Heart left ventricle (tissue), 13 donors: ENCODE measurements around the gene GPX3.

Experiments
- POLR2A ChIP-seq, 2 donors: fragments of 450-650 bp; IDR thresholded peaks; one replicate each; pipeline ENCODE4 v1.6.1; 2017; ENCODE audit warnings: antibody characterized with exemption in 2 of 2, mild to moderate bottlenecking in 2 of 2, moderate library complexity in 2 of 2
- TF ChIP-seq, protein P1 (sequence below), 12 donors: fragments of 200-600 bp; sonication (generic) in 4 of 12; IDR thresholded peaks; one replicate each; pipeline versions ENCODE4 v1.5.0 to v1.8.0; 2018 to 2022; ENCODE audit warnings: antibody characterized with exemption in 12 of 12, mild to moderate bottlenecking in 5 of 12
- donor health status: ischemic (EF 13 %, LVEDD 7.1; RV severe dilation, severe dysfunction).
- donor health status: DM: no; HTN: yes; CAD: no.
- donor health status: DM: no; HTN: no; CAD: no.
- donor health status: ischemic (EF 25% LVEDD 6.9; RV normal size, moderate dysfunction).
- donor health status: ischemic (EF 25% LVEDD 5.7; RV mildly dilated, moderate dysfunction).
- donor health status: ischemic (EF 35%, LVEDD 5.7; RV mildly dilated, moderate dysfunction).
- donor health status: nonischemic (EF 11% LVEDD 7.7; RV severe dilation, severe dysfunction).
- donor health status: DM: yes; HTN: yes; CAD: no.
- donor health status: PGD.
- donor health status: ischemic (EF 29% LVEDD 5.4; RV normal size, mild dysfunction).
- donor health status: nonischemic (EF 23%, LVEDD 6.1; RV moderate dilation, normal function).

DNA sequence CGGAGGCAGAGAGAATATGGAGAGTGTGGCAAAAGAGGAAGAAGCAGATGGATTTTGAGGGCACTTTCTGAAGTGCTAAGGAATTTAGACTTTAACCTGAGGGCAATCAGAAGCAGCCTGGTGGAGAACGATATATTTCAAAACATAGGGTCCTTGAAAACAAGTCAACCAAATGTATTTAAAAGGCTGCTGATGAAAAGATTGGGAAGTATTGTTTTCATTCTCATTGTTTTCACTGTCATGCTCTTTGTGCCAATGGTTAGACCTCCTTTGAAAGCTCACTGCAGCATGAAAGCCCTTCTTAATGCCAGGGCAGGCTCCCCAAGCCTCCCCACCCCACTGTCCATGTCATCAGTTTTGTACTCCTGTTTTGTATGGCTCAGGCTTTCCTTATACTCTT, 2.5 kb upstream of the GPX3 start:
- TF ChIP-seq, protein P1, sequence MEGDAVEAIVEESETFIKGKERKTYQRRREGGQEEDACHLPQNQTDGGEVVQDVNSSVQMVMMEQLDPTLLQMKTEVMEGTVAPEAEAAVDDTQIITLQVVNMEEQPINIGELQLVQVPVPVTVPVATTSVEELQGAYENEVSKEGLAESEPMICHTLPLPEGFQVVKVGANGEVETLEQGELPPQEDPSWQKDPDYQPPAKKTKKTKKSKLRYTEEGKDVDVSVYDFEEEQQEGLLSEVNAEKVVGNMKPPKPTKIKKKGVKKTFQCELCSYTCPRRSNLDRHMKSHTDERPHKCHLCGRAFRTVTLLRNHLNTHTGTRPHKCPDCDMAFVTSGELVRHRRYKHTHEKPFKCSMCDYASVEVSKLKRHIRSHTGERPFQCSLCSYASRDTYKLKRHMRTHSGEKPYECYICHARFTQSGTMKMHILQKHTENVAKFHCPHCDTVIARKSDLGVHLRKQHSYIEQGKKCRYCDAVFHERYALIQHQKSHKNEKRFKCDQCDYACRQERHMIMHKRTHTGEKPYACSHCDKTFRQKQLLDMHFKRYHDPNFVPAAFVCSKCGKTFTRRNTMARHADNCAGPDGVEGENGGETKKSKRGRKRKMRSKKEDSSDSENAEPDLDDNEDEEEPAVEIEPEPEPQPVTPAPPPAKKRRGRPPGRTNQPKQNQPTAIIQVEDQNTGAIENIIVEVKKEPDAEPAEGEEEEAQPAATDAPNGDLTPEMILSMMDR (IDR thresholded peaks at IDR 0.05), result no peak
- TF ChIP-seq POLR2A (IDR thresholded peaks at IDR 0.05), result no peak
